Adrenal gland (tissue), 12 donors: ENCODE results near the gene OR8G5. TPM values are rescaled to one million over a fixed set of nuclear protein-coding genes. Genes with fewer than 3 reads are reported as not detected.

Experiments used
- DNase-seq, 7 donors: peaks; one replicate each; pipeline ENCODE4 v3.0.0-alpha.2; 2019 to 2020
- H3K27ac ChIP-seq, 5 donors: fragments of 200-600 bp; sonication (generic) in 4 of 5; 1 replicate in 3 of 5; 2 replicates in 2 of 5; pipeline versions ENCODE4 v1.5.1 to v1.8.0; 2016 to 2020; ENCODE audit warnings: mild to moderate bottlenecking in 1 of 5
- H3K27me3 ChIP-seq: fragments of 200-600 bp; 2 replicates; pipeline ENCODE4 v1.8.0; 2021
- H3K36me3 ChIP-seq, 2 donors: fragments of 200-600 bp; replicated peaks in 1 of 2; 1 replicate in 1 of 2; 2 replicates in 1 of 2; pipeline versions ENCODE4 v1.5.1 to v1.8.0; 2018 to 2022
- H3K4me1 ChIP-seq, 2 donors: fragments of 200-600 bp; replicated peaks in 1 of 2; 1 replicate in 1 of 2; 2 replicates in 1 of 2; pipeline versions ENCODE4 v1.5.1 to v1.8.0; 2018 to 2021
- H3K4me3 ChIP-seq, 4 donors: fragments of 200-600 bp; sonication (generic) in 3 of 4; one replicate each; pipeline ENCODE4 v1.5.1; 2016 to 2018
- H3K9me3 ChIP-seq, 3 donors: fragments of 200-600 bp; sonication (generic) in 1 of 3; replicated peaks in 1 of 3; 1 replicate in 2 of 3; 2 replicates in 1 of 3; pipeline versions ENCODE4 v1.5.1 to v1.8.0; 2016 to 2021
- POLR2A ChIP-seq, 2 donors: fragments of 450-650 bp; IDR thresholded peaks; one replicate each; pipeline ENCODE4 v1.6.1; 2017; ENCODE audit warnings: antibody characterized with exemption in 2 of 2, mild to moderate bottlenecking in 2 of 2, moderate library complexity in 1 of 2
- WGBS, 4 donors: extraction: QIAGEN DNeasy Blood & Tissue Kit in 2 of 4; methylation state at CpG; one replicate each; pipeline versions ENCODE4 v1.1.5 to v1.1.7; 2013 to 2017; 5-methylcytosine and 5-hydroxymethylcytosine counted together
- intact Hi-C, 2 donors: fragments of 100-400 bp; cut with DNase I; formaldehyde crosslinking; loops; one replicate each; pipeline versions ENCODE4 v1.14.1 to v1.15.0; 2022 to 2023
- polyA plus RNA-seq, 3 donors: library from polyadenylated mRNA; stranded (reverse); fragments of 200-250 nt in 2 of 3; fragments of 350-450 nt in 1 of 3; fragmentation: Illumina TruSeq in 1 of 3; extraction: RNeasy Lipid Tissue Mini Kit (QIAGEN cat#74804) in 1 of 3; gene quantifications; one replicate each; pipeline ENCODE4 v1.2.3, GENCODE V29; 2013 to 2014
- total RNA-seq, 9 donors: library from RNA; depleted of rRNA in 4 of 9; stranded (reverse); fragments of >200 nt in 4 of 9; fragments of 120-200 nt in 1 of 9; fragmentation: NEBNext Ultra II Directional in 1 of 9; extraction: Animal tissue kit (Norgen Biotek cat#: 25700) in 1 of 9; gene quantifications; one replicate each; pipeline versions ENCODE4 v1.1.0 to v1.2.4, GENCODE V29; 2013 to 2023
- TF ChIP-seq, protein P1 (sequence below), 6 experiments: fragments of 450-650 bp in 4 of 6; fragments of 200-600 bp in 2 of 6; sonication (generic) in 1 of 6; IDR thresholded peaks; 1 replicate in 5 of 6; 2 replicates in 1 of 6; pipeline versions ENCODE4 v1.5.1 to v1.8.0; 2016 to 2021; ENCODE audit warnings: antibody characterized with exemption in 6 of 6, mild to moderate bottlenecking in 2 of 6, moderate library complexity in 1 of 6
- donor health status: healthy with polysubstance abuse.
- donor health status: Bipolar disorder and iron deficiency.
- donor health status: DM: yes; HTN: yes; CAD: no.
- donor health status: DM: no; HTN: no; CAD: no.
- donor health status: DM: no; HTN: no; CAD: no.
- donor health status: DM: yes; HTN: yes; CAD: no.

Gene OR8G5
- total and polyA plus RNA-seq, 12 donors = not detected

DNA sequence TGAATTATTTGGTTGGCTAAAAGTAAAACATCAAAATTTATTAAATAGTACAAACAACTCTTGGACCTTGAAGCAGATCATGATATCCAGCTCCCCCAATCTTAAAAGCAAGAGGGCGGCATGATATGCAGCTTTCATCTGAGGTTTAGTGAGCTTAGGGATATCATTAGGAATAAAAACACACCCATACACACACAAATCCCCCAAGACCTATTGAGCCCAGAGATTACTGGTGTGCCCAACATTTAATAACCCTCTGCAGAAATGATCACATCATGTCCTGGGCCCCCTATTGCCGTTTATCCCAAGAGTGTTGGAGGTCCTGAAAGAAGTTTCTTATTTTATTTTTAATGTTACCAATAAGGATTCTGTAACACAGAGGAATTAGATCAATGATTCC, 57.7 kb downstream of the OR8G5 start, which contains the start of gene OR8D1:
Gene OR8D1 (minus strand): TSS at position 101 of the 400 bp plus-strand sequence. CDS start 3,183 bp downstream, outside the sequence.
- no peaks in the 10 kb centered on the region for H3K4me1 ChIP-seq
- no peaks in the 10 kb centered on the region for H3K27me3 ChIP-seq
- no peak within 1 kb of the TSS for H3K27ac ChIP-seq
- 73 to 76% (median 74%) methylated on average over 2 of the region's 2 CpGs for WGBS, 4 donors
- intact Hi-C loops = no loop called here
- no peak within 1 kb of the TSS for H3K4me3 ChIP-seq
- H3K9me3 ChIP-seq = no peaks in the 10 kb centered on the region
- DNase-seq = no peak
- TF ChIP-seq, protein P1, sequence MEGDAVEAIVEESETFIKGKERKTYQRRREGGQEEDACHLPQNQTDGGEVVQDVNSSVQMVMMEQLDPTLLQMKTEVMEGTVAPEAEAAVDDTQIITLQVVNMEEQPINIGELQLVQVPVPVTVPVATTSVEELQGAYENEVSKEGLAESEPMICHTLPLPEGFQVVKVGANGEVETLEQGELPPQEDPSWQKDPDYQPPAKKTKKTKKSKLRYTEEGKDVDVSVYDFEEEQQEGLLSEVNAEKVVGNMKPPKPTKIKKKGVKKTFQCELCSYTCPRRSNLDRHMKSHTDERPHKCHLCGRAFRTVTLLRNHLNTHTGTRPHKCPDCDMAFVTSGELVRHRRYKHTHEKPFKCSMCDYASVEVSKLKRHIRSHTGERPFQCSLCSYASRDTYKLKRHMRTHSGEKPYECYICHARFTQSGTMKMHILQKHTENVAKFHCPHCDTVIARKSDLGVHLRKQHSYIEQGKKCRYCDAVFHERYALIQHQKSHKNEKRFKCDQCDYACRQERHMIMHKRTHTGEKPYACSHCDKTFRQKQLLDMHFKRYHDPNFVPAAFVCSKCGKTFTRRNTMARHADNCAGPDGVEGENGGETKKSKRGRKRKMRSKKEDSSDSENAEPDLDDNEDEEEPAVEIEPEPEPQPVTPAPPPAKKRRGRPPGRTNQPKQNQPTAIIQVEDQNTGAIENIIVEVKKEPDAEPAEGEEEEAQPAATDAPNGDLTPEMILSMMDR (IDR thresholded peaks at IDR 0.05) = no peak
- TF ChIP-seq POLR2A (IDR thresholded peaks at IDR 0.05) = no peak
- no peaks in the 10 kb centered on the region for H3K36me3 ChIP-seq

DNA sequence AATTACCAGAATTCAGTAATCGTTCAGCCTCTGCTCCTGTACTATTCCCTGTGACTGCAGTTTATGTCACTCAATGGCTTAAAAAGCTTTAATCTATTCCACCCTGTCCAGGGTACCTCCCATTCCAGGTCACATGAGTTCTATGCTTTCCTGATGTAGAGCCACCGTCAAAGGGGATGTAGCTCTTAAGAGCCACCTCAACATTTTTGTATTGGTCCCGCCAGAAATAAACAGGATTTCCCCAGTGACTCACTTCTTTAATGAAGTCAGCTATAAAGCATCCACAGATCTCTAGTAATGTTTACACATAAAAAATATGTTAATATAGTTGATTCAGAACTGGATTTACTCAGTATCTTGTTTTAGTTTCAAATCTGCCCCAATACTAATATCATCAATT, 58.9 kb downstream of the OR8G5 start:
- Histone ChIP-seq H3K4me3 (no peak overlapping the region), H3K9me3 (no peaks in the 10 kb centered on the region), H3K27me3 (no peaks in the 10 kb centered on the region), H3K36me3 (no peaks in the 10 kb centered on the region), H3K4me1 (no peaks in the 10 kb centered on the region), H3K27ac (no peak overlapping the region)
- 57 to 70% (median 63%) methylated on average over 3 of the region's 3 CpGs for WGBS, 4 donors
- DNase-seq = no peak
- TF ChIP-seq, protein P1 (IDR thresholded peaks at IDR 0.05) = no peak
- TF ChIP-seq POLR2A (IDR thresholded peaks at IDR 0.05) = no peak
- intact Hi-C loops = no loop called here

Other genes starting within 250 kb of the OR8G5 start
- under 1 TPM in 1 of 9 donors, not detected in 8; 0.06 TPM for gene OR10G4, start 243.4 kb upstream of the OR8G5 start, total RNA-seq
- gene OR10G4, start 243.4 kb upstream of the OR8G5 start, polyA plus RNA-seq = not detected
- gene OR10G9, start 233.4 kb upstream of the OR8G5 start, total RNA-seq = not detected
- not detected for gene OR10G9, start 233.4 kb upstream of the OR8G5 start, polyA plus RNA-seq
- gene OR10G8, start 229.6 kb upstream of the OR8G5 start, total RNA-seq = not detected
- not detected for gene OR10G8, start 229.6 kb upstream of the OR8G5 start, polyA plus RNA-seq
- gene OR10G7, start 215.1 kb upstream of the OR8G5 start, total RNA-seq = not detected
- gene OR10G7, start 215.1 kb upstream of the OR8G5 start, polyA plus RNA-seq = not detected
- 10 to 100 TPM; 22.1 to 81.3 (median 39.9) TPM for gene VWA5A, start 140.9 kb upstream of the OR8G5 start, total RNA-seq
- gene VWA5A, start 140.9 kb upstream of the OR8G5 start, polyA plus RNA-seq = 10 to 100 TPM; 16.5 to 50.5 (median 26.4) TPM
- gene OR10D3, start 73.0 kb upstream of the OR8G5 start, total RNA-seq = not detected
- gene OR10D3, start 73.0 kb upstream of the OR8G5 start, polyA plus RNA-seq = not detected
- gene OR8G1, start 15.3 kb upstream of the OR8G5 start, total RNA-seq = not detected
- not detected for gene OR8G1, start 15.3 kb upstream of the OR8G5 start, polyA plus RNA-seq
- gene OR8D1, start 57.6 kb downstream of the OR8G5 start, total RNA-seq = not detected
- not detected for gene OR8D1, start 57.6 kb downstream of the OR8G5 start, polyA plus RNA-seq
- gene OR8D2, start 63.8 kb downstream of the OR8G5 start, total RNA-seq = not detected
- not detected for gene OR8D2, start 63.8 kb downstream of the OR8G5 start, polyA plus RNA-seq
- not detected for gene OR8B2, start 128.1 kb downstream of the OR8G5 start, total RNA-seq
- gene OR8B2, start 128.1 kb downstream of the OR8G5 start, polyA plus RNA-seq = not detected
- gene OR8B3, start 142.6 kb downstream of the OR8G5 start, total RNA-seq = not detected
- not detected for gene OR8B3, start 142.6 kb downstream of the OR8G5 start, polyA plus RNA-seq
- not detected for gene OR8B4, start 168.5 kb downstream of the OR8G5 start, total RNA-seq
- not detected for gene OR8B4, start 168.5 kb downstream of the OR8G5 start, polyA plus RNA-seq
- not detected for gene OR8B8, start 189.3 kb downstream of the OR8G5 start, total RNA-seq
- gene OR8B8, start 189.3 kb downstream of the OR8G5 start, polyA plus RNA-seq = not detected